Hematopoietic multipotent progenitor cell treated with erythropoietin and hydrocortisone succinate and interleukin-3 and kit ligand, for 17 days (in vitro differentiated cells): ENCODE data around the gene DLGAP4.

Experiments used
- DNase-seq: peaks from one replicate; pipeline ENCODE4 v3.0.0-alpha.2; 2015; ENCODE audit warnings: low spot score

The DLGAP4 gene

GRCh38 chr20:36308986-36309385 lies 2.8 kb downstream of the DLGAP4 start:
- no peak for DNase-seq

GRCh38 chr20:36309643-36310042 lies 3.5 kb downstream of the DLGAP4 start:
- DNase-seq, result no peak

DNA sequence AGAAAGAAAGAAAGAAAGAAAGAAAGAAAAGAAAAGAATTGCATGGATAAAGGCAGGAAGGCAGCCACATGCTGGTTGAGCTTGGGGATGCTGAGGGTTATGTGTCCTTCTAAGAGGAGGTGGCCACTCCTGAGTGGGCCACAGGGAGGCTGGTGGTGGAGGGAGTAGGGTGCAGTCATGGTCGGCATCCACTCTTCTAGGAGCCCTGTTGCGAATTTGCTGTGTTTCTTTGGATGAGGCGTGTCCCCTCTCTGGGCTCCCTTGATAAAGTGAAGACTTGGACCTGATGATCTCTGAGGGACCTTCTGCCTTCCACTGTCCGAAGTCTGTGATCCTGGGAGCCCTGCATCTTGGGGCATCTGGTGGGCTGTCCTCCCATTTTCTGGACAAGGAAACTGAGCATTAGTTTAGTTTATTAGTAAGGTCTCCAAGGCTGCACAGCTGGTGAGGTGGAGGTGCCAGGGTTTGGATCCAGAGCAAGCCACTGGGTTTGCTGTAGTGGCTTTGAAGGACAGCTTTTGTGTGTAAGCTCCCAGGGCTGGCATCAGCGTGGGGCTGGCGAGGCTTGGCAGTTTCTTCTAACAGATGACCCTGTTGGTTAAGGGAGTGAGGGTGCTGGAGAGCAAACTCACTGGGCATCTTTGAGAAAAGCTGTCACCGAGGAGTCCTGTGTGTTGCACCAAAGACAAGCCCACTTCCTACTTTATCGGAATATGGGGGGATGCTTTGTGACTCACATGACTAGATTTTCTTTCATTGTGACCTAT lies 4.3 kb downstream of the DLGAP4 start:
- no peak for DNase-seq

DNA sequence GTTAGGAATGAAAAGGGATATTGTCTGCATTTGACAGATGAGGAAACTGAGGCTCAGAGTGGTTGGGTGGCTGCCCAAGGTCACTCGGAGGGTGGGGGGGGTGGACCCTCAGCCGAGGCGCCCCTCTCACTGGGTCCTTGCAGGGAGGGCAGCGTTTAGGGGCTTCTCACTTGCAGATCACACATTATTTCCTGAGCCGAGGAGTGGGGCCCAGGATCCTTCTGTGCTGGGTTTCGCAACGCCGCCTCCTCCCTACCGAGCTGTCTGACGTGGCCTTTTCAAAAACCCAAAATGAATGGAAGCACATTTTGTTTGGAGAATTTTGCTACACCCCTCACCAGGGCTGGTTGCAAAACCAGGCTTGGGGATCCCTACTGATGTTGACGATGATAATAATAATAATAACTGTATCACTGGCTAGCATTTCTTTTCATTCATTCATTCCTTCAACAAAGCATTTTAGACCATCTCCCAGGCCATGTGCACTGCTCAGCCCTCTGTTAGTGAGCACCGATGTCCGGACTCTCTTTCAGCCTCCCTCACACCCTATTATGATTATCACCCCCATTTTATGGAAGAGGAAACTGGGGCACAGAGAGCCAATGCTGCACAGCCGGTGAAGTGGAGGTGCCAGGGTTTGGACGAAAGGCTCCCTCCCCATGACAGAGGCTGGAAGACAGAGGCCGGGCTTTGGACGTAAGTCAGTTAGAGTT lies 5.2 kb downstream of the DLGAP4 start:
- DNase-seq, result no peak

DNA sequence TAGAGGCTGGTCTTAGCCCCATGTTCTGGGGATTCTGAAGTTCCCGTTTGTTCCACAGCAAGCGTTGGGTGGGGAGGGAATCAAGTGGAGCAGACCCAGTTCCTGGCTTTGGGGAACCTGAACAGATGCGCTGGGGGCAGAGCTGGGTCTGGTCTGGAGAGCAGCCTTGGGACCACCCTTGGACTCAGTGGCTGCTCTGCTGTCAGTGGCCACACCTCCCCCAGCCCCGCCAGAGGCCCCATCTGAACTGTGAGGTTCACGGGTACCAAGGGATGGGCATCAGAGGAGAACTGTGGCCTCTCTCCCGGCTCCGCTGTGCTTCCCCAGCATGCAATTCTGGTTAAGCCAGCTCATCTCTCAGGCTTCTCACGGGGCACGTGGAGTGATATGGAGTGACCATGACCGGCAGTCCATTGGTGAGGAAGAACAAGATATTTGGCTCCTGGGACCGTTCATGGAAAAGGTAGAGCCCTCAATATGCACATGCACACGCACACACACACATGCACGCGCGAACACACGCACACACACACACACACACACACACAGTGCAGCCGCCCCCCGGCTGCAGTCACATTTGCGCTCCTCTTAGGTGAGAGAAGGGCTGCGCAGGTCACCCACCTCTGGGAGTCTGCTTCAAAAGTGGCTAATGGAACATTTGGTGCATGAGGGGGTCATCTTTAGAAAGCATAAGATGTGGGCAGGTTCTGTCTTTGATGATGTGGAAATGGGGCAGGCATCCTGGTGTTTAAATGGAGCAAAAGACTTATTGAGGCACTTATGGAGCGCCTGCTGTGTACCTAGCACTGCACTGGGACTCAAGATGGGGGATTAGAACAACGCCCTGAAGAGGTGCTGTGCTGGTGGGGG lies 6.0 kb downstream of the DLGAP4 start:
- no peak for DNase-seq

- no peak for DNase-seq
These were observed 6.7 kb downstream of the DLGAP4 start for GRCh38 chr20:36312724-36313441.

- no peak for DNase-seq
These were observed 7.3 kb downstream of the DLGAP4 start for GRCh38 chr20:36313476-36313875.

GRCh38 chr20:36313926-36314325 lies 7.8 kb downstream of the DLGAP4 start:
- no peak for DNase-seq

GRCh38 chr20:36314734-36315544 lies 8.8 kb downstream of the DLGAP4 start:
- DNase-seq, result no peak

- no peak for DNase-seq
These were observed 9.6 kb downstream of the DLGAP4 start for GRCh38 chr20:36315545-36316351.

- no peak for DNase-seq
These were observed 11.5 kb downstream of the DLGAP4 start for GRCh38 chr20:36317675-36318074.

- no peak for DNase-seq
These were observed 12.0 kb downstream of the DLGAP4 start for GRCh38 chr20:36318166-36318565.

DNA sequence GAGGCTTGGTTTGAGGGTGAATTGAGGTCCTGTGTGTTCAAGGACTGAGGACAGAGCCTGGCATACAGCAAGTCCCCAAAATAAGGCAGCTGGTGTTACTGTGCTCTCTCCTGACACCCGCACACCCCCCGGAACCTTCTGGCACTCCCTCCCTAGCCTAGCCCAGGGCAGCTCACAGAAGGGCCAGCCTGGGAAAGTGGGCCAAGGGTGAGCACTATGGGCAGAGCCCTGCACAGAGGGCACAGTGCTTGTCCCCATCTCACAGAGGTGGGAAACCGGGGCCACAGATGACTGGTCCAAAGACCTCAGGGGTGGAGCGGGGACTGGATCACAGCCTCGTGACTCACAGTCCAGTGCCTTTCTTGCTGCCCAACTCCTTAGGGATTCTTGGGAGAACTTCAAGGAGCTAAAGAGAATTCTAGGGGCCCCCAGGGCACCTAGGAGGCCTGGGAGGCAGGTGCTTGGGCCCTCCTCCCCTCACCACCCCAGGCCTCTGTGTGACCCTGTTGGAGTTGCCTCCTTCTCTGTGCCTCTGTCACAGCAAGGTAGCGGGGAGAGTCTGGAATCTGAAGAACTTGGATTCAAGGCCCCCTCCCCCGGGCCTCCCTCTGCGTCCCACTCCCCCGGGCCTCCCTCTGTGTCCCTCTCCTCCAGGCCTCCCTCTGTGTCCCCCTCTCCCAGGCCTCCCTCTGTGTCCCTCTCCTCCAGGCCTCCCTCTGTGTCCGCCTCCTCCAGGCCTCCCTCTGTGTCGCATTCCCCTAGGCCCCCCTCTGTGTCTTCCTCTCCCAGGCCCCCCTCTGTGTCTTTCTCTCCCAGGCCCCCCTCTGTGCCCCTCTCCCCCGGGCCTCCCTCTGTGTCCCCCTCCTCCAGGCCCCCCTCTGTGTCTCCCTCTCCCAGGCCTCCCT lies 13.5 kb downstream of the DLGAP4 start:
- no peak for DNase-seq

GRCh38 chr20:36320261-36320897 lies 14.2 kb downstream of the DLGAP4 start:
- DNase-seq, result no peak

GRCh38 chr20:36320898-36321695 lies 15.0 kb downstream of the DLGAP4 start:
- DNase-seq, result no peak

- no peak for DNase-seq
These were observed 16.0 kb downstream of the DLGAP4 start for GRCh38 chr20:36322131-36322530.

GRCh38 chr20:36330091-36330490 lies 24.0 kb downstream of the DLGAP4 start:
- DNase-seq, result no peak

DNA sequence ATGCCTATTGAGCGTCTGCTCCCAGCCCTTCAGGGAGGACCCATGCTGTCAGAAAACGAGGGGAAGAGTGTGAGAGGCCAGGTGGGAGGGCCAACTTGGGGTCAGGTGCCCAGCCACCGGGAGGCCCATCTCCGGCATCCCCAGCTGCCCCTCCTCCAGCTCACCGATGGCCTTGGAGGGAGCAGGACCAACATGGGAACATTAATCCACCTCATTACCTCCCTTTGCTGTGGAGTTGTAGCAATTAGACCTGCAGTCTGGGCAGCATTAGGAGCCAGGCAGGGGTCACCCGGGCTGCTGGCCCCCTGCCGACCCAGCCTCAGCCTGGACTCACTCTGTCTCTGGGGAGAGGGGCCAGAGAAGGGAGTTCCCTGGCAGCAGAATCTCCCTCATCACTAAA lies 25.1 kb downstream of the DLGAP4 start:
- no peak for DNase-seq
